Smooth muscle cell (in vitro differentiated cells): ENCODE measurements around the gene MPP2. TPM values are rescaled to one million over a fixed set of nuclear protein-coding genes. Genes with fewer than 3 reads are reported as not detected.

ENCODE experiments used
- DNase-seq: peaks from one replicate; lab custom pipeline; 2025; ENCODE audit not compliant: unreplicated experiment; lab: John Stamatoyannopoulos, UW
- H2AFZ ChIP-seq: fragments of 200-600 bp; sonication (generic); 2 replicates; pipeline ENCODE4 v1.6.0; 2016; ENCODE audit warnings: antibody characterized with exemption, low read depth, mild to moderate bottlenecking
- H3F3A ChIP-seq: fragments of 200-600 bp; sonication (generic); 2 replicates; pipeline ENCODE4 v1.6.0; 2017; ENCODE audit warnings: antibody characterized with exemption, low read depth
- H3K27ac ChIP-seq: fragments of 200-600 bp; sonication (generic); 2 replicates; pipeline ENCODE4 v1.5.1; 2016; ENCODE audit warnings: low read depth, mild to moderate bottlenecking
- H3K27me3 ChIP-seq: fragments of 200-600 bp; sonication (generic); 2 replicates; pipeline ENCODE4 v1.6.1; 2016; ENCODE audit warnings: low read depth, mild to moderate bottlenecking
- H3K36me3 ChIP-seq: fragments of 200-600 bp; sonication (generic); 2 replicates; pipeline ENCODE4 v1.5.1; 2016; ENCODE audit warnings: low read depth
- H3K4me1 ChIP-seq: fragments of 200-600 bp; sonication (generic); 2 replicates; pipeline ENCODE4 v1.5.1; 2016; ENCODE audit warnings: low read depth
- H3K4me2 ChIP-seq: fragments of 200-600 bp; sonication (generic); 2 replicates; pipeline ENCODE4 v1.6.0; 2016; ENCODE audit warnings: mild to moderate bottlenecking
- H3K4me3 ChIP-seq: fragments of 200-600 bp; sonication (generic); 2 replicates; pipeline ENCODE4 v1.5.1; 2016; ENCODE audit warnings: mild to moderate bottlenecking
- H3K79me2 ChIP-seq: fragments of 200-600 bp; sonication (generic); 2 replicates; pipeline ENCODE4 v1.6.0; 2016; ENCODE audit warnings: low read depth, mild to moderate bottlenecking
- H3K9ac ChIP-seq: fragments of 200-600 bp; sonication (generic); 2 replicates; pipeline ENCODE4 v1.6.0; 2016; ENCODE audit warnings: low read depth
- H3K9me3 ChIP-seq: fragments of 200-600 bp; sonication (generic); replicated peaks from 2 replicates; pipeline ENCODE4 v1.5.1; 2016; ENCODE audit warnings: low read depth
- H4K20me1 ChIP-seq: fragments of 200-600 bp; sonication (generic); 2 replicates; pipeline ENCODE4 v1.6.0; 2016; ENCODE audit warnings: low read depth
- WGBS: methylation state at CpG from one replicate; pipeline ENCODE4 v1.1.7; 2016; ENCODE audit warnings: low lambda C conversion rate; 5-methylcytosine and 5-hydroxymethylcytosine counted together
- polyA plus RNA-seq: library from polyadenylated mRNA; unstranded; fragments of >200 nt; fragmentation: Nextera tagmentation; extraction: Ambion mirVana; gene quantifications from 2 replicates; pipeline ENCODE4 v1.2.1, GENCODE V29; 2016
- total RNA-seq: library from RNA; depleted of rRNA; stranded (reverse); fragments of >200 nt; gene quantifications from 2 replicates; pipeline ENCODE4 v1.2.3, GENCODE V29; 2014
- TF ChIP-seq, protein P1 (sequence below): fragments of 200-600 bp; sonication (generic); IDR thresholded peaks from 2 replicates; pipeline ENCODE4 v1.5.1; 2017; ENCODE audit warnings: borderline replicate concordance, mild to moderate bottlenecking, antibody characterized with exemption; ENCODE audit not compliant: insufficient read depth, poor library complexity, severe bottlenecking

The MPP2 gene
- total and polyA plus RNA-seq, 2 experiments from 2014 or later: 15.4 to 19.4 TPM

DNA sequence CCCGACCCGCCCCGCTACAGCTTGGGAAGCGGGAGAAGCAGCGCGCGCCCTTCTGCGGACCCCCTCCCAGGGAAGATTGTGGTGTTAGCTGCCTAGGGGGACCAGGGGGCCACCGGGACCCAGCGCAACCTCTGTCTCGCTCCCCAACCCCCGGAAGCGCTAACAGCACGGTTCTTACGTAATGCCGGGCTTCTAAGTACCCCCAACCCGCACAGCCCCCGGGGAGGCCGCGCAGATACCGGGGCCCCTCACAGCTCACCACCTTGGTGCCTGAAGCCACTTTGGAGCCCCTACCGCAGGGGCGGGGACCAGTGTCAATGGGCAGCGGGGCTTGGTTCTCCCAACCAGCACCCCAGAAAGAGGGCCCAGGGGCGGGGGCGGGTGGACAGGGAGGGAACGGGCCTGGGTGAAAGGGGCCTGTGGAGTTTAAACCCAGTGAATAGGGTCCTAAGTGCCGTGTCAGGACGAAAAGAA, 348 bp downstream of the MPP2 start:
- Histone ChIP-seq H3K27ac (peak overlapping the region; percentile 78), H3K27me3 (peaks cover 7% of the 10 kb centered on the region), H3K4me1 (peaks cover 32% of the 10 kb centered on the region), H3K4me3 (peak overlapping the region; percentile 94), H3K79me2 (no peaks in the 10 kb centered on the region), H3K9me3 (no peaks in the 10 kb centered on the region), H3F3A (no peaks in the 10 kb centered on the region), H2AFZ (peak overlapping the region; percentile 98), H3K36me3 (no peaks in the 10 kb centered on the region), H3K4me2 (peak overlapping the region; percentile 99), H3K9ac (peak overlapping the region; percentile 92), H4K20me1 (peaks cover 13% of the 10 kb centered on the region)
- TF ChIP-seq, protein P1, sequence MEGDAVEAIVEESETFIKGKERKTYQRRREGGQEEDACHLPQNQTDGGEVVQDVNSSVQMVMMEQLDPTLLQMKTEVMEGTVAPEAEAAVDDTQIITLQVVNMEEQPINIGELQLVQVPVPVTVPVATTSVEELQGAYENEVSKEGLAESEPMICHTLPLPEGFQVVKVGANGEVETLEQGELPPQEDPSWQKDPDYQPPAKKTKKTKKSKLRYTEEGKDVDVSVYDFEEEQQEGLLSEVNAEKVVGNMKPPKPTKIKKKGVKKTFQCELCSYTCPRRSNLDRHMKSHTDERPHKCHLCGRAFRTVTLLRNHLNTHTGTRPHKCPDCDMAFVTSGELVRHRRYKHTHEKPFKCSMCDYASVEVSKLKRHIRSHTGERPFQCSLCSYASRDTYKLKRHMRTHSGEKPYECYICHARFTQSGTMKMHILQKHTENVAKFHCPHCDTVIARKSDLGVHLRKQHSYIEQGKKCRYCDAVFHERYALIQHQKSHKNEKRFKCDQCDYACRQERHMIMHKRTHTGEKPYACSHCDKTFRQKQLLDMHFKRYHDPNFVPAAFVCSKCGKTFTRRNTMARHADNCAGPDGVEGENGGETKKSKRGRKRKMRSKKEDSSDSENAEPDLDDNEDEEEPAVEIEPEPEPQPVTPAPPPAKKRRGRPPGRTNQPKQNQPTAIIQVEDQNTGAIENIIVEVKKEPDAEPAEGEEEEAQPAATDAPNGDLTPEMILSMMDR: no peak
- WGBS: 2% methylated on average over 24 of the region's 29 CpGs
- DNase-seq: peak; percentile 54

DNA sequence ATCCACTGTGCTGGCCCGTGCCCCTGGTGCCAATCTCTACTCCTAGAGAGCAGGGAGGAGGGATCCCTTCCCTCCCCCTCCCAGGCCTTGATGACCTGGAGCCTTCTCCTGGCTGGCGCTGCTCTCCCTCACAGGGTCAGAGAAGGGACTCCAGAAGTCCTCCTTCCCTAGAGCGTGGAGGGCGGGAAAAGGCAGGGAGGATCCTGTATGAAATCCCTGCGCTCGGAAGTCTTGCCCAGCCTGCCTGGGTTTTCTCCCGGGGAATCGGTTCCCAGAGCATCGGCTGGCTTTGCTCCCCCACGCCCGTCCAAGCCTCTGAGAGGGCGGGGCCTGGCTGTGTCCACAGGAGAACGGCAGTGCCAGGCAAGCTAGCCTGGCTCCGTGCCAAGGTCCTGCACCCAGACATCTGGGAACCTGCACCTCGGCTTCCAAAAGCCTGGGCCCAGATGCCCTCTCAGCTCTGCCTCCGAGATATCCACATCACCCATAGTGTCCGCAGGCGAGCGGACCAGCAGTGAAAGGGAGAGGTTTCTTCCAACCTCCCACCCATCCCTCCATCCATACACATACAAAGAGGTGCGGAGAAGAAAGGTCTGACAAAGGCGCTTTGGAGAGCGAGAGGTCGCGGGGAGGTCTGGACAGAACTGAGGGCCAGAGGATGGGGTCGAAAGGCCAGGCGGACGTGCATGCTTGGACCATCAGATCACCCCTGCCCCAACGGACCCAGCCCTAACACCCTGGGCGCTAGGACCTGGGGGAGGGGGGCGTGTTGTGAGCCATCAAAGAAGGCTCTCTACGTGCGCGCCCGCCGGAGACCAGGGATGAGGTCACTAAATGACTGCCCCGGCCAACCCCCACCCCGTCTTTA, 1.1 kb downstream of the MPP2 start:
- Histone ChIP-seq H3K9me3 (no peaks in the 10 kb centered on the region), H3K27ac (peak overlapping the region; percentile 78), H3K9ac (peak overlapping the region; percentile 92), H3K4me3 (peak overlapping the region; percentile 94), H2AFZ (peak overlapping the region; percentile 98), H3K36me3 (no peaks in the 10 kb centered on the region), H4K20me1 (peaks cover 19% of the 10 kb centered on the region), H3K27me3 (peaks cover 7% of the 10 kb centered on the region), H3K79me2 (no peaks in the 10 kb centered on the region), H3F3A (no peaks in the 10 kb centered on the region), H3K4me2 (peak overlapping the region; percentile 99), H3K4me1 (peaks cover 40% of the 10 kb centered on the region)
- DNase-seq: peak; percentile 55
- TF ChIP-seq, protein P1: no peak
- 2% methylated on average over 28 of the region's 37 CpGs for WGBS

DNA sequence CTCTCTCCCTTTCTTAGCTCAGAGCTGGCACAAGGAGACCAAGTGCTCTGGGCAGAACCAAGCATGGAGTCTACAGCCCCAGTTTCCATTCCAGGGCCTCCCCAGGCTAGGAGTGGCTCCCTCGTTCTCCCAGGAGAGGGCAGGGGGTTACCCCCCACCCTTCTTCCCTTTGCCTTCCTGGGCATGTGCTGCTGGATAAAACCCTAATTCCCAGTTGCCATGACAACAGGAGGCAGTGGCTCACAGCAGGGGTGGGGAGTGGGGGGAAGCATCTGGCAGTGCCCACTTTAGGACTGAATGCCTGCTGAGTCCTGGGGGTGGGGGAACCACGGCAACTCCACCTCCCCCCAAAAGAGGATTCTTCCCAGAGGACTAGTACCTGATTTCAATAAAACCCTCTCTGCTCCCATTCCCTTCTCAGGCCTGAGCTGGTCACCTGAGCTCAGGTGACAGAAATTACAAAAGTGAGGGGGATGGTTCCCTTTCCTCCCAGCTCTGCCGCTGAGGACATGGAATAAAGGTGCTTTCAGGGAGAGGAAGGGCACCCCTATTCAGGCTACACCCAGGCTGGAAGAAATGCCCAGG, 1.8 kb downstream of the MPP2 start:
- H3K79me2 ChIP-seq: no peaks in the 10 kb centered on the region
- whole genome bisulfite sequencing: 43% methylated on average over 3 of the region's 3 CpGs
- H3K4me2 ChIP-seq: peak overlapping the region; percentile 99
- no peak overlapping the region for H3K9ac ChIP-seq
- H3K4me3 ChIP-seq: peak overlapping the region; percentile 94
- TF ChIP-seq, protein P1: no peak
- no peaks in the 10 kb centered on the region for H3K9me3 ChIP-seq
- peaks cover 47% of the 10 kb centered on the region for H3K4me1 ChIP-seq
- no peak overlapping the region for H2AFZ ChIP-seq
- no peaks in the 10 kb centered on the region for H3F3A ChIP-seq
- peaks cover 25% of the 10 kb centered on the region for H4K20me1 ChIP-seq
- peaks cover 7% of the 10 kb centered on the region for H3K27me3 ChIP-seq
- no peak for DNase-seq
- H3K27ac ChIP-seq: no peak overlapping the region
- no peaks in the 10 kb centered on the region for H3K36me3 ChIP-seq
